GM12874 (cell line): Measurements from ENCODE around the gene ABHD4.

Experiments used
- TF ChIP-seq, protein P1 (sequence below): IDR thresholded peaks from 2 replicates; pipeline ENCODE4 v1.5.1; 2011; ENCODE audit warnings: low read depth, mild to moderate bottlenecking, control low read depth, low read length, moderate library complexity; ENCODE audit not compliant: insufficient read depth

The ABHD4 gene

DNA sequence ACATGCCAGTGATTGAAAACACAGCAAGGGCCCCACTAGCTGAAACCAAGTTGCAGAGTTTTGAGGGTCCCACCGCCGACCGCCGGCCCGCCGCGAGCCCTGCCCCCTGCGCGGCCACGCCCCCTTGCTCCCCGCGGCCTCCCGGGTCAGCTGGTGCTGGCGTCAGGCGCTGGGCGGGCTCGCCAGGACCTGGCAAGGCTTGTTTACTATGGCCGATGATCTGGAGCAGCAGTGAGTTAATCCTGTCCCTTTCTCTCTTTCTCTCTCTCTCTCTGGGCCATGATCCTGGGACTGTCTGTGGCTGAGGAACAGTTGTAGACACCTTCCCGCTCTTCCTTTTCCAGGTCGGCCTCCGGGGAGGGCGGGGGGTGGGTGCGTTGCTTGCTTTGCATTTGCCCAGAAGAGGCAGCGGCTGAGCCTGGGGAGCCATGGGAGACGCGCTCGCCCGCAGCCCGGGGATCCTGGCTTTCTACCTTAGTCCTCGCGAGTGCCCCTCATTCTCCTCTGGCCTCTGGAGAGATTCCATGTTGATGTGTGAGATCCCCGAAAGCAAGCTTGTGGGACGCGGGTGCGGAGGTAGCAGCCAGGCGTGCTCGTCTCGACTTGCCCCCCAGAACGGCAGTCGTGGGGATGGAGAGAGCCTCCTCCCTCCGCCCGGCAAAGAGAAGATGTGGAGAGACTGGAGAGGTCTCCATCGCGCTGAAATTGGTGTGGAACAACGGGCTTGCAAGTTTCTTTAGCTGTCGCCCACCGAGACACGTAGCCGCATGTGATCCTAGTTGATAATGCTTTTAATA is at the start of gene ABHD4:
TSS of gene ABHD4 (plus strand) at position 202 of the 797 bp plus-strand sequence. CDS start at position 209, 7 bp downstream.
- TF ChIP-seq, protein P1, sequence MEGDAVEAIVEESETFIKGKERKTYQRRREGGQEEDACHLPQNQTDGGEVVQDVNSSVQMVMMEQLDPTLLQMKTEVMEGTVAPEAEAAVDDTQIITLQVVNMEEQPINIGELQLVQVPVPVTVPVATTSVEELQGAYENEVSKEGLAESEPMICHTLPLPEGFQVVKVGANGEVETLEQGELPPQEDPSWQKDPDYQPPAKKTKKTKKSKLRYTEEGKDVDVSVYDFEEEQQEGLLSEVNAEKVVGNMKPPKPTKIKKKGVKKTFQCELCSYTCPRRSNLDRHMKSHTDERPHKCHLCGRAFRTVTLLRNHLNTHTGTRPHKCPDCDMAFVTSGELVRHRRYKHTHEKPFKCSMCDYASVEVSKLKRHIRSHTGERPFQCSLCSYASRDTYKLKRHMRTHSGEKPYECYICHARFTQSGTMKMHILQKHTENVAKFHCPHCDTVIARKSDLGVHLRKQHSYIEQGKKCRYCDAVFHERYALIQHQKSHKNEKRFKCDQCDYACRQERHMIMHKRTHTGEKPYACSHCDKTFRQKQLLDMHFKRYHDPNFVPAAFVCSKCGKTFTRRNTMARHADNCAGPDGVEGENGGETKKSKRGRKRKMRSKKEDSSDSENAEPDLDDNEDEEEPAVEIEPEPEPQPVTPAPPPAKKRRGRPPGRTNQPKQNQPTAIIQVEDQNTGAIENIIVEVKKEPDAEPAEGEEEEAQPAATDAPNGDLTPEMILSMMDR, result no peak

DNA sequence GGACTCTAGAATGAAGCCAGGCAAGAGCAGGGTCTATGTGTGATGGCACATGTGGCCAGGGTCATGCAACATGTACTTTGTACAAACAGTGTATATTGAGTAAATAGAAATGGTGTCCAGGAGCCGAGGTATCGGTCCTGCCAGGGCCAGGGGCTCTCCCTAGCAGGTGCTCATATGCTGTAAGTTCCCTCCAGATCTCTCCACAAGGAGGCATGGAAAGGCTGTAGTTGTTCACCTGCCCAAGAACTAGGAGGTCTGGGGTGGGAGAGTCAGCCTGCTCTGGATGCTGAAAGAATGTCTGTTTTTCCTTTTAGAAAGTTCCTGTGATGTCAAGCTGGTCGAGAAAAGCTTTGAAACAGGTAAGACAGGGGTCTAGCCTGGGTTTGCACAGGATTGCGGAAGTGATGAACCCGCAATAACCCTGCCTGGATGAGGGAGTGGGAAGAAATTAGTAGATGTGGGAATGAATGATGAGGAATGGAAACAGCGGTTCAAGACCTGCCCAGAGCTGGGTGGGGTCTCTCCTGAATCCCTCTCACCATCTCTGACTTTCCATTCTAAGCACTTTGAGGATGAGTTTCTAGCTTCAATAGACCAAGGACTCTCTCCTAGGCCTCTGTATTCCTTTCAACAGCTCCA is 48.7 kb upstream of the ABHD4 start:
- TF ChIP-seq, protein P1, result no peak

DNA sequence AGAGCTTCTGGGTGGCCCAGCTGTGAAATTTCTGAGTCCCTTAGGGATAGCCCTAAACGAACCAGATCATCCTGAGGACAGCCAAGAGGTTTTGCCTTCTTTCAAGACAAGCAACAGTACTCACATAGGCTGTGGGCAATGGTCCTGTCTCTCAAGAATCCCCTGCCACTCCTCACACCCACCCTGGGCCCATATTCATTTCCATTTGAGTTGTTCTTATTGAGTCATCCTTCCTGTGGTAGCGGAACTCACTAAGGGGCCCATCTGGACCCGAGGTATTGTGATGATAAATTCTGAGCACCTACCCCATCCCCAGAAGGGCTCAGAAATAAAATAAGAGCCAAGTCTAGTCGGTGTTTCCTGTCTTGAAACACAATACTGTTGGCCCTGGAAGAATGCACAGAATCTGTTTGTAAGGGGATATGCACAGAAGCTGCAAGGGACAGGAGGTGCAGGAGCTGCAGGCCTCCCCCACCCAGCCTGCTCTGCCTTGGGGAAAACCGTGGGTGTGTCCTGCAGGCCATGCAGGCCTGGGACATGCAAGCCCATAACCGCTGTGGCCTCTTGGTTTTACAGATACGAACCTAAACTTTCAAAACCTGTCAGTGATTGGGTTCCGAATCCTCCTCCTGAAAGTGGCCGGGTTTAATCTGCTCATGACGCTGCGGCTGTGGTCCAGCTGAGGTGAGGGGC is 48.0 kb upstream of the ABHD4 start:
- TF ChIP-seq, protein P1, result no peak

GRCh38 chr14:22551605-22551997 is 46.5 kb upstream of the ABHD4 start:
- TF ChIP-seq, protein P1, result no peak

GRCh38 chr14:22552001-22552826 is 45.9 kb upstream of the ABHD4 start:
- TF ChIP-seq, protein P1, result no peak

DNA sequence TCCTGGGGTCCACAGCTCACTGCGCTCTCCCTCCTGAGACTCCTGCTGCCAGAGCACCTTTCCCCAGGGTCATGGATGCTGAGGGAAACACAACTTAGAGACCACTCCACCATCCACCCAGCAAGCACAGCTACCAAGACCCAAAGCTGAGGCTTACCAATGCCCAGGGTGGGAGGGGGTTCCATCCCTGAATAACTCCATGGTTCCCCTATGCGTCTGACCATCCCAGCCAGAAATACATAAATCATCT is 45.3 kb upstream of the ABHD4 start:
- TF ChIP-seq, protein P1, result no peak

GRCh38 chr14:22553445-22553844 is 44.7 kb upstream of the ABHD4 start:
- TF ChIP-seq, protein P1, result no peak
